Naive thymus-derived CD4-positive, alpha-beta T cell (primary cell): ENCODE measurements around the gene SSPN. TPM values are rescaled to one million over a fixed set of nuclear protein-coding genes. Genes with fewer than 3 reads are reported as not detected.

Experiments used
- ATAC-seq: fragments of 150-1000 bp; cut with Tn5 transposase; 2 replicates; pipeline ENCODE4 v1.10.0; 2021; ENCODE audit warnings: mild to moderate bottlenecking, moderate library complexity
- CTCF ChIA-PET: fragments of 350-600 bp; sonication (Branson Sonifier 250); formaldehyde crosslinking; loops from one replicate; lab custom pipeline; 2021; ENCODE audit warnings: antibody characterized with exemption; lab: Charles Lee
- POLR2A ChIA-PET: fragments of 350-600 bp; sonication (Branson Sonifier 250); formaldehyde crosslinking; loops from one replicate; lab custom pipeline; 2021; ENCODE audit warnings: antibody characterized with exemption, inconsistent platforms; lab: Charles Lee
- DNase-seq, 9 donors: peaks; one replicate each; pipeline versions ENCODE4 v3.0.0 to v3.0.0-alpha.2; 2020 to 2022; ENCODE audit warnings: mixed read lengths in 1 of 9
- H3K27ac ChIP-seq: one replicate; pipeline ENCODE4 v1.7.0; 2013; ENCODE audit warnings: mild to moderate bottlenecking, low read depth, low read length, moderate library complexity
- H3K27me3 ChIP-seq, 2 donors: one replicate each; pipeline ENCODE4 v1.7.0; 2013; ENCODE audit warnings: low read length in 2 of 2, mild to moderate bottlenecking in 2 of 2, moderate library complexity in 2 of 2; ENCODE audit not compliant: control insufficient read depth in 2 of 2, insufficient read depth in 2 of 2
- H3K36me3 ChIP-seq, 3 experiments: 1 replicate in 2 of 3; 2 replicates in 1 of 3; pipeline ENCODE4 v1.7.0; 2013; ENCODE audit warnings: low read length in 3 of 3, mild to moderate bottlenecking in 3 of 3, moderate library complexity in 1 of 3; ENCODE audit not compliant: insufficient read depth in 3 of 3, control insufficient read depth in 2 of 3
- H3K4me1 ChIP-seq, 2 donors: one replicate each; pipeline ENCODE4 v1.7.0; 2013; ENCODE audit warnings: low read length in 2 of 2, mild to moderate bottlenecking in 2 of 2, moderate library complexity in 1 of 2; ENCODE audit not compliant: control insufficient read depth in 2 of 2, insufficient read depth in 2 of 2
- H3K4me3 ChIP-seq: 2 replicates; pipeline ENCODE4 v1.7.0; 2013; ENCODE audit warnings: mild to moderate bottlenecking, low read length
- H3K9me3 ChIP-seq, 3 experiments: 1 replicate in 2 of 3; 2 replicates in 1 of 3; pipeline ENCODE4 v1.7.0; 2013; ENCODE audit warnings: low read length in 3 of 3; ENCODE audit not compliant: control insufficient read depth in 2 of 3
- H3K27ac Mint-ChIP-seq, 9 donors: one replicate each; pipeline ENCODE4 v1.8.0; 2020 to 2022; ENCODE audit warnings: mixed read lengths in 9 of 9, mild to moderate bottlenecking in 8 of 9, moderate library complexity in 5 of 9, inconsistent platforms in 2 of 9
- H3K27me3 Mint-ChIP-seq, 5 donors: one replicate each; pipeline ENCODE4 v1.8.0; 2021 to 2022; ENCODE audit warnings: mixed read lengths in 5 of 5, mild to moderate bottlenecking in 1 of 5
- H3K36me3 Mint-ChIP-seq, 5 donors: one replicate each; pipeline ENCODE4 v1.8.0; 2020 to 2022; ENCODE audit warnings: mixed read lengths in 5 of 5, mild to moderate bottlenecking in 3 of 5, inconsistent platforms in 1 of 5
- H3K4me1 Mint-ChIP-seq, 7 donors: one replicate each; pipeline ENCODE4 v1.8.0; 2020 to 2022; ENCODE audit warnings: mixed read lengths in 7 of 7, mild to moderate bottlenecking in 3 of 7, inconsistent platforms in 1 of 7
- H3K4me3 Mint-ChIP-seq, 10 donors: one replicate each; pipeline ENCODE4 v1.8.0; 2020 to 2022; ENCODE audit warnings: mild to moderate bottlenecking in 10 of 10, mixed read lengths in 10 of 10, moderate library complexity in 6 of 10, inconsistent platforms in 2 of 10
- H3K9me3 Mint-ChIP-seq, 11 donors: one replicate each; pipeline ENCODE4 v1.8.0; 2020 to 2022; ENCODE audit warnings: mixed read lengths in 11 of 11, mild to moderate bottlenecking in 4 of 11, inconsistent platforms in 1 of 11, moderate library complexity in 1 of 11
- intact Hi-C, 2 donors: fragments of 100-400 bp; cut with micrococcal nuclease; formaldehyde crosslinking; loops; one replicate each; pipeline ENCODE4 v1.15.1; 2023
- polyA plus RNA-seq, 2 donors: library from polyadenylated mRNA; unstranded; fragments of 300-500 nt; fragmentation: Illumina TruSeq; gene quantifications; one replicate each; pipeline ENCODE4 v1.2.3, GENCODE V29; 2021
- total RNA-seq, 6 experiments: library from RNA in 5 of 6; stranded (reverse) in 5 of 6; gene quantifications; 1 replicate in 5 of 6; 2 replicates in 1 of 6; pipeline ENCODE4 v1.2.3 and lab custom pipeline; 2021 to 2026

SSPN gene, protein sequence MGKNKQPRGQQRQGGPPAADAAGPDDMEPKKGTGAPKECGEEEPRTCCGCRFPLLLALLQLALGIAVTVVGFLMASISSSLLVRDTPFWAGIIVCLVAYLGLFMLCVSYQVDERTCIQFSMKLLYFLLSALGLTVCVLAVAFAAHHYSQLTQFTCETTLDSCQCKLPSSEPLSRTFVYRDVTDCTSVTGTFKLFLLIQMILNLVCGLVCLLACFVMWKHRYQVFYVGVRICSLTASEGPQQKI
- total RNA-seq (under 1 TPM in 2 of 5 experiments, not detected in 3; 0.22 to 0.34 TPM), polyA plus RNA-seq (not detected), total RNA-seq (lab: John Stamatoyannopoulos, UW) (not detected)

GRCh38 chr12:26195250-26195640, at the start of gene SSPN:
TSS of gene SSPN (plus strand) at chr12:26195573. CDS start at chr12:26195673, 100 bp downstream.
- no peaks in the 10 kb centered on the region for H3K27me3 ChIP-seq
- H3K4me1 ChIP-seq, result no peaks in the 10 kb centered on the region
- Mint-ChIP-seq H3K9me3 (no peaks in the 10 kb centered on the region), H3K27ac (no peak within 1 kb of the TSS), H3K4me3 (peak within 1 kb of the TSS; percentile 42 to 79 (median 68)), H3K36me3 (no peaks in the 10 kb centered on the region), H3K4me1 (peaks cover 0 to 17% (median 7%) of the 10 kb centered on the region in 7 donors), H3K27me3 (peaks cover 46 to 68% (median 62%) of the 10 kb centered on the region in 5 donors)
- POLR2A ChIA-PET, result no interaction called here
- no peak for ATAC-seq
- intact Hi-C loops, result no loop called here
- DNase-seq, result no peak
- H3K36me3 ChIP-seq, result no peaks in the 10 kb centered on the region
- no peak within 1 kb of the TSS for H3K27ac ChIP-seq
- no peak within 1 kb of the TSS for H3K4me3 ChIP-seq
- CTCF ChIA-PET, result no interaction called here
- H3K9me3 ChIP-seq, result no peaks in the 10 kb centered on the region

GRCh38 chr12:26148291-26148690, 47.1 kb upstream of the SSPN start:
- Histone ChIP-seq H3K9me3 (no peaks in the 10 kb centered on the region), H3K4me1 (no peaks in the 10 kb centered on the region), H3K36me3 (no peaks in the 10 kb centered on the region), H3K27me3 (no peaks in the 10 kb centered on the region), H3K4me3 (no peak overlapping the region), H3K27ac (no peak overlapping the region)
- no peaks in the 10 kb centered on the region for H3K4me1 Mint-ChIP-seq
- CTCF ChIA-PET, result no interaction called here
- intact Hi-C loops, result no loop called here
- no peaks in the 10 kb centered on the region for H3K36me3 Mint-ChIP-seq
- DNase-seq, result no peak
- ATAC-seq, result no peak
- POLR2A ChIA-PET, result no interaction called here
- no peak overlapping the region for H3K4me3 Mint-ChIP-seq
- peaks cover 4 to 19% (median 9%) of the 10 kb centered on the region in 5 donors for H3K27me3 Mint-ChIP-seq
- H3K9me3 Mint-ChIP-seq, result no peaks in the 10 kb centered on the region
- H3K27ac Mint-ChIP-seq, result no peak overlapping the region

GRCh38 chr12:26149968-26150500, 45.3 kb upstream of the SSPN start:
- H3K9me3 ChIP-seq, result no peaks in the 10 kb centered on the region
- POLR2A ChIA-PET, result no interaction called here
- H3K27me3 Mint-ChIP-seq, result peaks cover 4 to 20% (median 9%) of the 10 kb centered on the region in 5 donors
- H3K27me3 ChIP-seq, result no peaks in the 10 kb centered on the region
- H3K4me3 Mint-ChIP-seq, result no peak overlapping the region
- H3K4me1 ChIP-seq, result no peaks in the 10 kb centered on the region
- no peak for DNase-seq
- no peak overlapping the region for H3K27ac Mint-ChIP-seq
- peaks cover 0 to 2% (median 0%) of the 10 kb centered on the region in 11 donors for H3K9me3 Mint-ChIP-seq
- ATAC-seq, result no peak
- intact Hi-C loops, result no loop called here
- H3K36me3 Mint-ChIP-seq, result no peaks in the 10 kb centered on the region
- H3K27ac ChIP-seq, result no peak overlapping the region
- no peaks in the 10 kb centered on the region for H3K36me3 ChIP-seq
- CTCF ChIA-PET, result no interaction called here
- H3K4me1 Mint-ChIP-seq, result no peaks in the 10 kb centered on the region
- no peak overlapping the region for H3K4me3 ChIP-seq

GRCh38 chr12:26150736-26151450, 44.5 kb upstream of the SSPN start:
- CTCF ChIA-PET, result interaction anchor here (0.7 kb wide), 1 partner anchor 309 kb away, joined by 3 read pairs; no protein-coding TSS in a partner anchor
- no peaks in the 10 kb centered on the region for H3K4me1 Mint-ChIP-seq

GRCh38 chr12:26152507-26153102, 42.8 kb upstream of the SSPN start:
- Histone ChIP-seq H3K4me1 (no peaks in the 10 kb centered on the region), H3K4me3 (no peak overlapping the region), H3K9me3 (no peaks in the 10 kb centered on the region), H3K36me3 (no peaks in the 10 kb centered on the region), H3K27ac (no peak overlapping the region), H3K27me3 (no peaks in the 10 kb centered on the region)
- DNase-seq, result no peak
- ChIA-PET CTCF (no interaction called here), POLR2A (no interaction called here)
- Mint-ChIP-seq H3K4me3 (no peak overlapping the region), H3K27me3 (peaks cover 4 to 27% (median 10%) of the 10 kb centered on the region in 5 donors), H3K4me1 (no peaks in the 10 kb centered on the region), H3K36me3 (no peaks in the 10 kb centered on the region), H3K27ac (no peak overlapping the region), H3K9me3 (peaks cover 0 to 2% (median 0%) of the 10 kb centered on the region in 11 donors)
- intact Hi-C loops, result no loop called here
- ATAC-seq, result no peak

More at GRCh38 chr12:26150736-26151450, 44.5 kb upstream of the SSPN start:
- Mint-ChIP-seq H3K36me3 (no peaks in the 10 kb centered on the region), H3K9me3 (peaks cover 0 to 2% (median 0%) of the 10 kb centered on the region in 11 donors), H3K4me3 (no peak overlapping the region), H3K27ac (no peak overlapping the region), H3K27me3 (peaks cover 4 to 23% (median 10%) of the 10 kb centered on the region in 5 donors)
- DNase-seq, result no peak
- intact Hi-C loops, result no loop called here
- no peaks in the 10 kb centered on the region for H3K4me1 ChIP-seq
- no peaks in the 10 kb centered on the region for H3K36me3 ChIP-seq
- no peak overlapping the region for H3K4me3 ChIP-seq
- POLR2A ChIA-PET, result no interaction called here
- no peaks in the 10 kb centered on the region for H3K27me3 ChIP-seq
- no peaks in the 10 kb centered on the region for H3K9me3 ChIP-seq
- no peak overlapping the region for H3K27ac ChIP-seq
- no peak for ATAC-seq

DNA sequence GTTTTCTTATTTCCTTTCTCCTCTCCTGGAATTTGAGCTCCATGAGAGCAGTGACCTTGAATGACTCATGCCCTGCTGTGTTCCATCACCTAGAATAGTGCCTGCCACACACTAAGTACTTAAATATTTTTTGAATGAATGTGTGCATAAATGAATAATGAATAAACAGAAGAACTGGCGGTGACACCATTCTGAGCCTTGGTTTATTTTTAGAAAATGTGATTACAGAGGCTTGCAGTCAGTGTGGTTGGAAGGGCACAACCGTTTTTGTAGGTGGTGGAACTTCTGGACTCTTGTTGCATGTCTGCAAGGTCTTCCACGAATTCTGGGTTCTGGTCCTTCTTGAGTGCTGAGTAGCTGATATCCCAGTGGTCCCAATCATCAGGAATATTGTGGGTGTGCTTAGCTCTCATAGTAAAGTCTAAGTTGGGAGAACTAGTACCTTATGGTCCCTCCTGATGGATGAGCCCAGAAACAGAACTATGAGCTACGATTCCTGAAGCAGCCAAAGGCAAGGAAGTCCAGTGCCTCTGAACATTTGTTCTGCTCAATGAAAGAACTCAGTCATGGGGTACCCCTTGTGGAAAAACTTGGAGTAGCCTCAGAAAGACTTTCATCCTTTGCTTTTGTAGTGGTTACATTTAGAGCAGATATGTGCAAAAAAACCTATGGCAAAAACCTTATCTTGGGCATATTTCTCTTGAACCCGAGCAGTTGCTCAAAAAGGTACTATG, 41.8 kb upstream of the SSPN start:
- no peaks in the 10 kb centered on the region for H3K4me1 ChIP-seq
- Mint-ChIP-seq H3K27me3 (peaks cover 4 to 30% (median 15%) of the 10 kb centered on the region in 5 donors), H3K4me1 (no peaks in the 10 kb centered on the region), H3K36me3 (no peaks in the 10 kb centered on the region), H3K27ac (no peak overlapping the region), H3K4me3 (no peak overlapping the region), H3K9me3 (peaks cover 0 to 3% (median 0%) of the 10 kb centered on the region in 11 donors)
- no peak for DNase-seq
- ChIA-PET POLR2A (no interaction called here), CTCF (no interaction called here)
- no peaks in the 10 kb centered on the region for H3K36me3 ChIP-seq
- intact Hi-C loops, result no loop called here
- H3K27ac ChIP-seq, result no peak overlapping the region
- no peak for ATAC-seq
- H3K4me3 ChIP-seq, result no peak overlapping the region
- no peaks in the 10 kb centered on the region for H3K27me3 ChIP-seq
- no peaks in the 10 kb centered on the region for H3K9me3 ChIP-seq
